Mesenchymal stem cell (in vitro differentiated cells and primary cell): ENCODE results near the gene RAD1. TPM values are rescaled to one million over a fixed set of nuclear protein-coding genes. Genes with fewer than 3 reads are reported as not detected.
A peak's percentile ranks its signal among the peaks of the same experiment; 100 is the strongest.

Source experiments
- DNase-seq: peaks from one replicate; pipeline ENCODE4 v3.0.0-alpha.2; 2013
- H2AFZ ChIP-seq: one replicate; pipeline ENCODE4 v1.6.1; 2013; ENCODE audit warnings: low read depth, mild to moderate bottlenecking, control low read depth, inconsistent platforms, low read length, moderate library complexity
- H2AK5ac ChIP-seq: 2 replicates; pipeline ENCODE4 v1.6.1; 2013; ENCODE audit warnings: low read length, moderate library complexity, mild to moderate bottlenecking, inconsistent platforms; ENCODE audit not compliant: severe bottlenecking
- H2BK120ac ChIP-seq: one replicate; pipeline ENCODE4 v1.6.1; 2013; ENCODE audit warnings: low read depth, mild to moderate bottlenecking, inconsistent platforms, low read length, moderate library complexity
- H2BK12ac ChIP-seq, 2 experiments: one replicate each; pipeline ENCODE4 v1.6.1; 2013; ENCODE audit warnings: inconsistent platforms in 2 of 2, low read length in 2 of 2, mild to moderate bottlenecking in 2 of 2, moderate library complexity in 2 of 2, control low read depth in 1 of 2
- H2BK15ac ChIP-seq: one replicate; pipeline ENCODE4 v1.6.1; 2013; ENCODE audit warnings: mild to moderate bottlenecking, low read depth, inconsistent platforms; ENCODE audit not compliant: poor library complexity, severe bottlenecking
- H2BK5ac ChIP-seq: 2 replicates; pipeline ENCODE4 v1.6.1; 2013; ENCODE audit warnings: low read depth, mild to moderate bottlenecking, low read length, control low read depth, inconsistent platforms; ENCODE audit not compliant: poor library complexity, severe bottlenecking
- H3K14ac ChIP-seq, 2 experiments: one replicate each; pipeline ENCODE4 v1.6.1; 2013; ENCODE audit warnings: inconsistent platforms in 2 of 2, low read length in 2 of 2, control low read depth in 1 of 2, mild to moderate bottlenecking in 1 of 2, moderate library complexity in 1 of 2
- H3K18ac ChIP-seq, 2 experiments: one replicate each; pipeline ENCODE4 v1.6.1; 2013; ENCODE audit warnings: inconsistent platforms in 2 of 2, low read length in 2 of 2, control low read depth in 1 of 2, low read depth in 1 of 2, mild to moderate bottlenecking in 1 of 2
- H3K23ac ChIP-seq, 2 experiments: one replicate each; pipeline ENCODE4 v1.6.1; 2013; ENCODE audit warnings: inconsistent platforms in 2 of 2, low read length in 2 of 2, mild to moderate bottlenecking in 2 of 2, moderate library complexity in 2 of 2, control low read depth in 1 of 2
- H3K27ac ChIP-seq: 2 replicates; pipeline ENCODE4 v1.5.1; 2013; ENCODE audit warnings: mild to moderate bottlenecking, moderate library complexity, low read length, control low read depth, inconsistent platforms; ENCODE audit not compliant: poor library complexity, severe bottlenecking
- H3K27me3 ChIP-seq, 2 experiments: 2 replicates each; pipeline versions ENCODE4 v1.6.1 to v1.7.0; 2013; ENCODE audit warnings: low read length in 2 of 2, mild to moderate bottlenecking in 2 of 2, moderate library complexity in 2 of 2, control low read depth in 1 of 2, inconsistent platforms in 1 of 2; ENCODE audit not compliant: control insufficient read depth in 1 of 2, insufficient read depth in 1 of 2
- H3K36me3 ChIP-seq, 2 experiments: 2 replicates each; pipeline versions ENCODE4 v1.6.1 to v1.7.0; 2013; ENCODE audit warnings: low read length in 2 of 2, control low read depth in 1 of 2, inconsistent platforms in 1 of 2, low read depth in 1 of 2, mild to moderate bottlenecking in 1 of 2; ENCODE audit not compliant: insufficient read depth in 2 of 2, control insufficient read depth in 1 of 2
- H3K4ac ChIP-seq, 2 experiments: one replicate each; pipeline ENCODE4 v1.6.1; 2013; ENCODE audit warnings: inconsistent platforms in 2 of 2, low read length in 2 of 2, mild to moderate bottlenecking in 2 of 2, moderate library complexity in 2 of 2, control low read depth in 1 of 2, low read depth in 1 of 2
- H3K4me1 ChIP-seq: 2 replicates; pipeline ENCODE4 v1.6.1; 2013; ENCODE audit warnings: low read depth, low read length, control low read depth; ENCODE audit not compliant: control insufficient read depth, insufficient read depth
- H3K4me2 ChIP-seq: 2 replicates; pipeline ENCODE4 v1.6.1; 2013; ENCODE audit warnings: low read length, mild to moderate bottlenecking, inconsistent platforms; ENCODE audit not compliant: poor library complexity, severe bottlenecking
- H3K4me3 ChIP-seq, 2 experiments: 2 replicates each; pipeline versions ENCODE4 v1.5.1 to v1.7.0; 2013; ENCODE audit warnings: low read length in 2 of 2, mild to moderate bottlenecking in 2 of 2, control low read depth in 1 of 2, low read depth in 1 of 2; ENCODE audit not compliant: insufficient read depth in 1 of 2
- H3K79me1 ChIP-seq: replicated peaks from 2 replicates; pipeline ENCODE4 v1.6.1; 2013; ENCODE audit warnings: mild to moderate bottlenecking, control low read depth, low read length, inconsistent platforms; ENCODE audit not compliant: poor library complexity, severe bottlenecking
- H3K9ac ChIP-seq: 2 replicates; pipeline ENCODE4 v1.7.0; 2013; ENCODE audit warnings: mild to moderate bottlenecking, low read length, moderate library complexity
- H3K9me3 ChIP-seq: 2 replicates; pipeline ENCODE4 v1.7.0; 2013; ENCODE audit warnings: mild to moderate bottlenecking, low read length; ENCODE audit not compliant: control insufficient read depth
- H4K8ac ChIP-seq: one replicate; pipeline ENCODE4 v1.6.1; 2013; ENCODE audit warnings: inconsistent platforms, mild to moderate bottlenecking, low read length, moderate library complexity
- H4K91ac ChIP-seq: one replicate; pipeline ENCODE4 v1.6.1; 2013; ENCODE audit warnings: mild to moderate bottlenecking, low read length, inconsistent platforms
- WGBS: methylation state at CpG from one replicate; pipeline ENCODE4 v1.1.7; 2013; ENCODE audit warnings: mixed read lengths; 5-methylcytosine and 5-hydroxymethylcytosine counted together
- polyA plus RNA-seq, 2 experiments: library from polyadenylated mRNA; stranded (reverse); fragments of 200-250 nt; gene quantifications; one replicate each; pipeline ENCODE4 v1.2.3, GENCODE V29; 2013

Gene RAD1
- 26.1 TPM for polyA plus RNA-seq (2013, experiment 1 of 2)
- polyA plus RNA-seq (2013, experiment 2 of 2): 28.5 TPM

GRCh38 chr5:34915139-34915855 is at the start of gene RAD1, which contains the start of gene BRIX1:
RAD1 (minus strand) TSS chr5:34915504; CDS start chr5:34914892, 612 bp downstream.
BRIX1 (plus strand) TSS chr5:34915711; CDS start chr5:34915739, 28 bp downstream.
- Histone ChIP-seq H2BK120ac (no peak within 1 kb of the TSS), H3K4me2 (peak within 1 kb of the TSS; percentile 85), H2AFZ (peak within 1 kb of the TSS; percentile 58), H4K8ac (peak within 1 kb of the TSS; percentile 90), H4K91ac (peak within 1 kb of the TSS; percentile 75), H2AK5ac (no peak within 1 kb of the TSS), H3K9me3 (no peaks in the 10 kb centered on the region), H3K27me3 (no peaks in the 10 kb centered on the region), H2BK12ac (peak within 1 kb of the TSS in 1 of 2 experiments; percentile 74), H3K27ac (peak within 1 kb of the TSS; percentile 88), H3K23ac (peak within 1 kb of the TSS in 1 of 2 experiments; percentile 20), H3K4me1 (peaks cover 2% of the 10 kb centered on the region), H3K18ac (peak within 1 kb of the TSS; percentile 77 to 94), H3K9ac (peak within 1 kb of the TSS; percentile 95), H2BK15ac (peak within 1 kb of the TSS; percentile 99), H3K79me1 (peaks cover 5% of the 10 kb centered on the region), H3K4ac (peak within 1 kb of the TSS in 1 of 2 experiments; percentile 68), H2BK5ac (peak within 1 kb of the TSS; percentile 66), H3K36me3 (peaks cover 3 to 31% of the 10 kb centered on the region in 2 experiments), H3K4me3 (peak within 1 kb of the TSS; percentile 86 to 97), H3K14ac (peak within 1 kb of the TSS in 1 of 2 experiments; percentile 87)
- WGBS: 0% methylated on average over 60 of the region's 67 CpGs
- DNase-seq: peak; percentile 98

GRCh38 chr5:34959323-34959722 is 44.0 kb upstream of the RAD1 start:
- H3K4me3 ChIP-seq: no peak overlapping the region
- no peak overlapping the region for H3K4me2 ChIP-seq
- no peaks in the 10 kb centered on the region for H3K27me3 ChIP-seq
- no peak overlapping the region for H4K8ac ChIP-seq
- H2BK12ac ChIP-seq: no peak overlapping the region
- peaks cover 0 to 16% of the 10 kb centered on the region in 2 experiments for H3K36me3 ChIP-seq
- H3K9ac ChIP-seq: no peak overlapping the region
- no peak overlapping the region for H2BK120ac ChIP-seq
- H3K23ac ChIP-seq: no peak overlapping the region
- no peak overlapping the region for H2AK5ac ChIP-seq
- H3K9me3 ChIP-seq: no peaks in the 10 kb centered on the region
- no peak overlapping the region for H4K91ac ChIP-seq
- no peaks in the 10 kb centered on the region for H3K79me1 ChIP-seq
- H2AFZ ChIP-seq: no peak overlapping the region
- 89% methylated on average over 1 of the region's 1 CpG for WGBS
- no peak overlapping the region for H3K18ac ChIP-seq
- H2BK15ac ChIP-seq: no peak overlapping the region
- H3K4me1 ChIP-seq: peaks cover 1% of the 10 kb centered on the region
- DNase-seq: peak; percentile 75
- H2BK5ac ChIP-seq: no peak overlapping the region
- no peak overlapping the region for H3K4ac ChIP-seq
- no peak overlapping the region for H3K14ac ChIP-seq
- no peak overlapping the region for H3K27ac ChIP-seq

- H3K14ac ChIP-seq: no peak overlapping the region
- H3K27ac ChIP-seq: no peak overlapping the region
- no peak overlapping the region for H3K4ac ChIP-seq
- H4K8ac ChIP-seq: no peak overlapping the region
- no peak overlapping the region for H2BK120ac ChIP-seq
- no peak overlapping the region for H3K4me2 ChIP-seq
- H3K9ac ChIP-seq: peak overlapping the region; percentile 33
- peaks cover 3 to 28% of the 10 kb centered on the region in 2 experiments for H3K36me3 ChIP-seq
- H2AFZ ChIP-seq: no peak overlapping the region
- peaks cover 1% of the 10 kb centered on the region for H3K4me1 ChIP-seq
- no peak overlapping the region for H2BK12ac ChIP-seq
- H3K18ac ChIP-seq: no peak overlapping the region
- H2BK15ac ChIP-seq: no peak overlapping the region
- no peaks in the 10 kb centered on the region for H3K9me3 ChIP-seq
- H3K27me3 ChIP-seq: no peaks in the 10 kb centered on the region
- H2BK5ac ChIP-seq: no peak overlapping the region
- DNase-seq: peak; percentile 52
- no peak overlapping the region for H3K23ac ChIP-seq
- no peaks in the 10 kb centered on the region for H3K79me1 ChIP-seq
- WGBS: 72% methylated on average over 3 of the region's 5 CpGs
- H4K91ac ChIP-seq: no peak overlapping the region
- H3K4me3 ChIP-seq: no peak overlapping the region
- H2AK5ac ChIP-seq: peak overlapping the region; percentile 81
These were observed 42.8 kb upstream of the RAD1 start for GRCh38 chr5:34957857-34958690.

GRCh38 chr5:34957321-34957720 is 42.0 kb upstream of the RAD1 start:
- H3K4ac ChIP-seq: no peak overlapping the region
- peaks cover 1% of the 10 kb centered on the region for H3K4me1 ChIP-seq

More at GRCh38 chr5:34957321-34957720, 42.0 kb upstream of the RAD1 start:
- Histone ChIP-seq H3K4me3 (no peak overlapping the region), H3K23ac (no peak overlapping the region), H3K18ac (no peak overlapping the region), H3K79me1 (no peaks in the 10 kb centered on the region), H4K91ac (no peak overlapping the region), H2AFZ (no peak overlapping the region), H2BK15ac (no peak overlapping the region), H3K9me3 (no peaks in the 10 kb centered on the region), H3K4me2 (no peak overlapping the region), H3K36me3 (peaks cover 7 to 35% of the 10 kb centered on the region in 2 experiments), H3K14ac (no peak overlapping the region), H4K8ac (no peak overlapping the region), H2BK12ac (no peak overlapping the region), H2AK5ac (no peak overlapping the region), H2BK120ac (no peak overlapping the region), H3K27ac (no peak overlapping the region), H3K27me3 (no peaks in the 10 kb centered on the region), H2BK5ac (no peak overlapping the region), H3K9ac (peak overlapping the region; percentile 33)
- WGBS: no CpG with 5 or more reads among the region's 1 CpG
- DNase-seq: peak; percentile 21
